Aorta (tissue), 5 donors: ENCODE data around the gene RTCA. TPM values are rescaled to one million over a fixed set of nuclear protein-coding genes. Genes with fewer than 3 reads are reported as not detected.
A peak's percentile ranks its signal among the peaks of the same experiment; 100 is the strongest.
"Not testable (repeated sequence)": the region's sequence is repeated elsewhere in the genome, so short reads cannot be mapped to it uniquely, and the experiment has no call there.

ENCODE experiments used
- ATAC-seq: fragments of 200-7000 bp; cut with Tn5 transposase; one replicate; pipeline ENCODE4 v1.9.1; 2022; ENCODE audit warnings: moderate library complexity; ENCODE audit not compliant: low FRiP score
- DNase-seq, 2 donors: peaks; one replicate each; pipeline ENCODE4 v3.0.0-alpha.2; 2020
- H3K27ac ChIP-seq, 2 donors: one replicate each; pipeline ENCODE4 v1.5.1; 2013; ENCODE audit warnings: low read length in 2 of 2, mild to moderate bottlenecking in 2 of 2, moderate library complexity in 2 of 2, control low read depth in 1 of 2, inconsistent platforms in 1 of 2, low read depth in 1 of 2
- H3K27me3 ChIP-seq, 2 donors: one replicate each; pipeline ENCODE4 v1.6.1; 2013; ENCODE audit warnings: control low read depth in 1 of 2, low read length in 1 of 2, mild to moderate bottlenecking in 1 of 2, moderate library complexity in 1 of 2; ENCODE audit not compliant: insufficient read depth in 2 of 2, control insufficient read depth in 1 of 2
- H3K36me3 ChIP-seq, 2 donors: one replicate each; pipeline ENCODE4 v1.6.1; 2013; ENCODE audit warnings: control low read depth in 1 of 2, low read length in 1 of 2, mild to moderate bottlenecking in 1 of 2; ENCODE audit not compliant: insufficient read depth in 2 of 2, control insufficient read depth in 1 of 2
- H3K4me1 ChIP-seq, 2 donors: one replicate each; pipeline ENCODE4 v1.6.1; 2013; ENCODE audit warnings: low read length in 2 of 2, control low read depth in 1 of 2, mild to moderate bottlenecking in 1 of 2, moderate library complexity in 1 of 2; ENCODE audit not compliant: insufficient read depth in 2 of 2, control insufficient read depth in 1 of 2
- H3K4me3 ChIP-seq, 2 donors: one replicate each; pipeline ENCODE4 v1.5.1; 2013; ENCODE audit warnings: low read length in 2 of 2, control low read depth in 1 of 2, mild to moderate bottlenecking in 1 of 2
- H3K9me3 ChIP-seq: one replicate; pipeline ENCODE4 v1.6.1; 2013; ENCODE audit warnings: mild to moderate bottlenecking, low read length; ENCODE audit not compliant: control insufficient read depth
- WGBS, 2 donors: extraction: QIAGEN DNeasy Blood & Tissue Kit; methylation state at CpG; one replicate each; pipeline ENCODE4 v1.1.7; 2013; 5-methylcytosine and 5-hydroxymethylcytosine counted together
- intact Hi-C, 2 donors: fragments of 100-400 bp; cut with DNase I; formaldehyde crosslinking; loops; one replicate each; pipeline versions ENCODE4 v1.14.2 to v1.15.0; 2022
- polyA plus RNA-seq, 2 donors: library from polyadenylated mRNA; stranded (reverse); fragments of 200-250 nt; gene quantifications; one replicate each; pipeline ENCODE4 v1.2.3, GENCODE V29; 2013
- total RNA-seq, 2 donors: library from RNA; stranded (reverse); fragmentation: NEBNext Ultra II Directional; extraction: Animal tissue kit (Norgen Biotek cat#: 25700); gene quantifications; one replicate each; pipeline ENCODE4 v1.2.1, GENCODE V29; 2021
- donor health status: healthy with polysubstance abuse.
- donor health status: Bipolar disorder and iron deficiency.
- donor health status: DM: no; HTN: no; CAD: no.
- donor health status: DM: no; HTN: no; CAD: no.
- donor health status: DM: yes; HTN: yes; CAD: no.

The RTCA gene
- total and polyA plus RNA-seq, 4 donors: 22.2 to 26.6 (median 23.3) TPM

DNA sequence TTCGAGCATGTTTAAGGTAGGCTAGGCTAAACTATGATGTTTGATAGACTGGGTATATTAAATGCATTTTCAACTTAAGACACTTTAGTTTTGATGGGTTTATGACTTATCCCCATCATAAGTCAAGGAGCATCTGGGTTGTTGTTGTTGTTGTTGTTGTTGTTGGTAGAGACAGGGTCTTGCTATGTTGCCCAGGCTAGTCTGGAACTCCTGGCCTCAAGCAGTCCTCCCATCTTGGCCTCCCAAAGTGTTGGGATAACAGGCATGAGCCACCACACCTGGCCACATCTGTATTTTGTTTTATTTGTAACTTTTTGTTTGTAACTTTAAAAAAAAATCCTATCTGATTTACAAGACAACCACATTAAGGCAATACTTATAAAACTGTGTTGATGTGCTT, 33.9 kb upstream of the RTCA start:
- Histone ChIP-seq H3K4me3 (no peak overlapping the region), H3K27ac (no peak overlapping the region), H3K4me1 (no peaks in the 10 kb centered on the region), H3K27me3 (no peaks in the 10 kb centered on the region), H3K36me3 (peaks cover 0 to 2% of the 10 kb centered on the region in 2 donors), H3K9me3 (no peaks in the 10 kb centered on the region)
- WGBS, 2 donors: 95 to 100% methylated on average over 1 of the region's 1 CpG
- ATAC-seq (no peak), DNase-seq (no peak)
- intact Hi-C loops: no loop called here

- H3K4me1 ChIP-seq, intact Hi-C loops, H3K27ac ChIP-seq, H3K9me3 ChIP-seq, H3K27me3 ChIP-seq, H3K4me3 ChIP-seq, H3K36me3 ChIP-seq, ATAC-seq, DNase-seq: not testable (repeated sequence)
- WGBS, 2 donors: 82 to 87% methylated on average over 4 of the region's 4 CpGs
Observed at GRCh38 chr1:100233566-100233965, 32.5 kb upstream of the RTCA start.

- intact Hi-C loops: no loop called here
- H3K4me1 ChIP-seq: no peaks in the 10 kb centered on the region
- H3K27me3 ChIP-seq: no peaks in the 10 kb centered on the region
- no peak overlapping the region for H3K4me3 ChIP-seq
- no peaks in the 10 kb centered on the region for H3K9me3 ChIP-seq
- WGBS, 2 donors: 81 to 91% methylated on average over 1 of the region's 1 CpG
- H3K27ac ChIP-seq: no peak overlapping the region
- DNase-seq (no peak), ATAC-seq (no peak)
- peaks cover 0 to 2% of the 10 kb centered on the region in 2 donors for H3K36me3 ChIP-seq
Observed at GRCh38 chr1:100234432-100234831, 31.6 kb upstream of the RTCA start.

DNA sequence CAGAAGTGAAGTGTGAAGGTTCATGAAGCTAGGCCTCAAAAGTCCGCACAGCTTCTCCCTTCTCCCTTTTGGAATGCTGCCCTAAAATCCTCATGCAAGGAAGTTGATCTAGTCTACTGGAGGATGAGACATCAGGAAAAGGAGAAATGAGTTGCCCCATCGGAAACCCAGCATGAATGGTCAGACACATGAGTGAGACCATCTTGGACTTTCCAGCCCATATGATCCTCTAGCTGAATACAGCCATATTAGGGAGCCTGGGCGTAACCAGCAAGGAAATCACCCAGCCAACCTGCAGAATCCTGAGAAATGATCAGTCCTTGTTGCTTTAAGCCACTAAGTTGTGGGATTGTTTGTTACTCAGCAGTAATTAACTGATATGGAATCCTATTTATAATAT, 28.9 kb upstream of the RTCA start:
- 96 to 98% methylated on average over 3 of the region's 3 CpGs for WGBS, 2 donors
- no peak for DNase-seq
- H3K4me3 ChIP-seq: no peak overlapping the region
- ATAC-seq: no peak
- intact Hi-C loops: no loop called here
- no peaks in the 10 kb centered on the region for H3K9me3 ChIP-seq
- H3K27ac ChIP-seq: no peak overlapping the region
- no peaks in the 10 kb centered on the region for H3K27me3 ChIP-seq
- H3K4me1 ChIP-seq: no peaks in the 10 kb centered on the region
- H3K36me3 ChIP-seq: no peaks in the 10 kb centered on the region

DNA sequence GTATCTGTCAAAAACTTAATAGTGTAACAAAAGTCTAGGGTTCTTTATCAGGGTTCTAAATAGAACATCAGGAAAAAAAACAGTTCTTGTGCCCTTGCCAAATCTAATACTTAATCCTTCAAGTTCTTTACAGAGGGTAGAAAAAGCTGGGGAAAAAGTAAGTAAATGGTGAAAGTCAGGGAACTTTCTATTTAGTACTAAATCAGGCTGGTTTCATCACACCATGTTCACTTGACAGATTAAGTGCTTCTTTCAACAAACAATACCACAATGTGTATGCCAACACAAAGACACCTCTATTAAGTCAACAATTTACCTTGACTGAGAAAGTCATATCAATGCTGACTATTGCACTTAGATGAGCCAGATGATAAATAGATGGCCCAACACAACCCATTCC, 26.1 kb upstream of the RTCA start:
- no peak for ATAC-seq
- Histone ChIP-seq H3K36me3 (no peaks in the 10 kb centered on the region), H3K27me3 (no peaks in the 10 kb centered on the region), H3K4me1 (no peaks in the 10 kb centered on the region), H3K27ac (no peak overlapping the region), H3K4me3 (no peak overlapping the region), H3K9me3 (no peaks in the 10 kb centered on the region)
- intact Hi-C loops: loop anchor here in 1 of 2 donors (10.0 kb wide), 1 partner anchor 655 kb away; the partner anchor contains the start of genes EXTL2 and SLC30A7
- no peak for DNase-seq

DNA sequence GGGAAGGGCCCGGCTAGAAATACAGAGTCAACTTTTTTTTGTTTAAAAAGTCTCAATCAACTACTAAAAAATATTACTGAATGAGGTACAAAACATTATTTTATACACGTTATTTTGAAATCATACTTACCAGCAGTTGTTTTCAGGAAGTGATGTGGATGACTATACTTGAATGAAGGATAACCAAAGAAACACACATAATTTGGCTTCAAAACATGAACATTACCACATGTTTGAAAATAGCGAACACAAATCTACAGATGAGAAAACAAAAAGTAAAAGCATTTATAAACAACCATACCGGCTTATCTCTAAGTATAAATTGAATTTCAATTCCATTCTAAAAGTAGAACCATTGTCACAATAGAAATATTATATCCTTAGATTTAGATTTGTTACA, 25.4 kb upstream of the RTCA start:
- H3K4me1 ChIP-seq: no peaks in the 10 kb centered on the region
- no peaks in the 10 kb centered on the region for H3K9me3 ChIP-seq
- no peak overlapping the region for H3K27ac ChIP-seq
- ATAC-seq (no peak), DNase-seq (no peak)
- no peaks in the 10 kb centered on the region for H3K36me3 ChIP-seq
- no peak overlapping the region for H3K4me3 ChIP-seq
- 61 to 72% methylated on average over 4 of the region's 4 CpGs for WGBS, 2 donors
- no peaks in the 10 kb centered on the region for H3K27me3 ChIP-seq
- intact Hi-C loops: loop anchor here in 1 of 2 donors (10.0 kb wide), 1 partner anchor 654 kb away; the partner anchor contains the start of genes EXTL2 and SLC30A7

DNA sequence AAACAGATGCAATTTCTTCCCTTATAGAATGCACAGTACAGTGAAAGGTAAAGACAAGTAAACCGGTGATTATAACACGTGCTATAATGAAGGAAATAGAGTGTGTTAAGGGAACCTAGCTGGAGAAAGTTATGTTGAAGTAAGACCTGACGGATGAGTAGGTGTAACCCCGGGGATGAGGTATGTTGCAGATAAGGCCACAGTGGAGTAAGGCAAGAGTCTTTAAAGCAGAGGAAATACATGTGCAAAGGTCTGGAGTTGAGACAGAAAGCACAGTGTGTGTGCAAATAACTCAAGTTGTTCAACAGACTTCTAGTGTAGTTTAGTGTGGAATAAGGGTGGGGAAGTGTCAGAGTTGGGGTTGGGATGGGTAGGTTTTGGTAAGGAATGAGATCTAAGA, 19.3 kb upstream of the RTCA start:
- no peaks in the 10 kb centered on the region for H3K36me3 ChIP-seq
- intact Hi-C loops: loop anchor here in 1 of 2 donors (10.0 kb wide), 1 partner anchor 648 kb away; the partner anchor contains the start of genes EXTL2 and SLC30A7

GRCh38 chr1:100249155-100249536, 16.9 kb upstream of the RTCA start:
- H3K4me1 ChIP-seq: peaks cover 0 to 3% of the 10 kb centered on the region in 2 donors
- peaks cover 0 to 2% of the 10 kb centered on the region in 2 donors for H3K27me3 ChIP-seq
- H3K27ac ChIP-seq: peak overlapping the region; percentile 47 to 90
- no peaks in the 10 kb centered on the region for H3K36me3 ChIP-seq
- H3K4me3 ChIP-seq: peak overlapping the region; percentile 75 to 91
- no peaks in the 10 kb centered on the region for H3K9me3 ChIP-seq
- 1% methylated on average over 12 of the region's 12 CpGs for WGBS, 2 donors
- intact Hi-C loops: loop anchor here in 1 of 2 donors (2.0 to 10.0 kb wide), 3 partner anchors 18 to 646 kb away; partner anchors contain the start of genes EXTL2, RTCA and SLC30A7
- DNase-seq (no peak), ATAC-seq (peak; percentile 3)

More for the DNA sequence above, 19.3 kb upstream of the RTCA start:
- 82 to 88% methylated on average over 4 of the region's 4 CpGs for WGBS, 2 donors
- no peaks in the 10 kb centered on the region for H3K9me3 ChIP-seq
- H3K4me1 ChIP-seq: peaks cover 0 to 3% of the 10 kb centered on the region in 2 donors
- H3K27ac ChIP-seq: no peak overlapping the region
- H3K27me3 ChIP-seq: no peaks in the 10 kb centered on the region
- H3K4me3 ChIP-seq: no peak overlapping the region
- ATAC-seq: no peak
- DNase-seq: no peak

- WGBS, 2 donors: 0 to 1% methylated on average over 31 of the region's 31 CpGs
- ATAC-seq: peak; percentile 100
- H3K4me3 ChIP-seq: peak within 1 kb of the TSS; percentile 75 to 91
- peak within 1 kb of the TSS; percentile 47 to 90 for H3K27ac ChIP-seq
- peak; percentile 96 to 97 for DNase-seq
- peaks cover 0 to 3% of the 10 kb centered on the region in 2 donors for H3K4me1 ChIP-seq
- H3K27me3 ChIP-seq: peaks cover 0 to 2% of the 10 kb centered on the region in 2 donors
- no peaks in the 10 kb centered on the region for H3K9me3 ChIP-seq
- intact Hi-C loops: loop anchor here in 1 of 2 donors (2.0 to 10.0 kb wide), 3 partner anchors 17 to 645 kb away; partner anchors contain the start of genes EXTL2, RTCA and SLC30A7
- no peaks in the 10 kb centered on the region for H3K36me3 ChIP-seq
Observed at GRCh38 chr1:100249537-100250257, 16.3 kb upstream of the RTCA start, which contains the start of gene DBT. Gene DBT, minus strand, starts transcription at chr1:100249834. Its CDS starts 14 bp downstream, at chr1:100249820.
